KG1 (cell line): ENCODE results near the gene LANCL3.
"Not testable (repeated sequence)": the region's sequence is repeated elsewhere in the genome, so short reads cannot be mapped to it uniquely, and the experiment has no call there.

Source experiments
- DNase-seq: peaks from one replicate; lab custom pipeline; 2025; lab: John Stamatoyannopoulos, UW

LANCL3 gene

DNA sequence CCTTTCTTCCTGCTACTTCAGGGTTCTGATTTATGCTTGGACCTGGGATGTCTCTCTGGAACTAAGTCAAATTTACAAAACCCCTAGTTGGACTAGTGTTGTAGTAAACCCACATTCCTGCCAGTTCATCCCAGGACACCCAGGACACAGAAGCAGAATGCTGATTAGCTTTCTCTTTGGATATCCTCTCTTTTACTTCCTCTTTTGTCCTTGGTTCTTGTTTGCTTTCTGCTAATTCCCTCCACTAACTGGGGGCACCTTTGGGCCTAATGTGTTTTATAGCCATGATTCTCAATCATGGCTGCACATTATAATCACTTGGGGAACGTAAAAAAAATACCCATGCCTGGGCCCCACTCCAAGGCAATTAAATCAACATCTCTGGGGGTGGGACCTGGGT lies 42.5 kb downstream of the LANCL3 start:
- no peak for DNase-seq

DNA sequence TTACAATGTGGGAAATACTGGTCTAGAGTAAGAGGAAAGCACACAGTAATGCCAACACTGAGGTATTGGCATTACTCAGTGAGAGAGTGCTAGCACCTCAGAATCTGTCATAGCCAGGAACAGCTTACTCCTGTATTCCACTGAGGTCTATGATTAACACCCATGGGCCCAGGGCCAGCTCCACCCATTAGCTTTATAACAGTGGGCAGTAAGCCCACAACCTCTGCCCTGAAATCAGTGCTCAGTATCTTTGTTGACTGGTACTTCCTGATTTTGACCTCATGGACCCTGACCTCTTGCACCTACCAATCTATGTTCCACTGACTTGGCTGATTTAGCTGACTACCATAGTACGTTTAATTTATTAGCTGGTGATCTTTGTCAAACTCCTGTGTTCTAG lies 56.1 kb downstream of the LANCL3 start:
- no peak for DNase-seq

GRCh38 chrX:37638047-37638446 lies 66.6 kb downstream of the LANCL3 start:
- DNase-seq: no peak

GRCh38 chrX:37640142-37640541 lies 68.7 kb downstream of the LANCL3 start:
- no peak for DNase-seq

- no peak for DNase-seq
Observed at GRCh38 chrX:37641859-37642258, 70.4 kb downstream of the LANCL3 start.

DNA sequence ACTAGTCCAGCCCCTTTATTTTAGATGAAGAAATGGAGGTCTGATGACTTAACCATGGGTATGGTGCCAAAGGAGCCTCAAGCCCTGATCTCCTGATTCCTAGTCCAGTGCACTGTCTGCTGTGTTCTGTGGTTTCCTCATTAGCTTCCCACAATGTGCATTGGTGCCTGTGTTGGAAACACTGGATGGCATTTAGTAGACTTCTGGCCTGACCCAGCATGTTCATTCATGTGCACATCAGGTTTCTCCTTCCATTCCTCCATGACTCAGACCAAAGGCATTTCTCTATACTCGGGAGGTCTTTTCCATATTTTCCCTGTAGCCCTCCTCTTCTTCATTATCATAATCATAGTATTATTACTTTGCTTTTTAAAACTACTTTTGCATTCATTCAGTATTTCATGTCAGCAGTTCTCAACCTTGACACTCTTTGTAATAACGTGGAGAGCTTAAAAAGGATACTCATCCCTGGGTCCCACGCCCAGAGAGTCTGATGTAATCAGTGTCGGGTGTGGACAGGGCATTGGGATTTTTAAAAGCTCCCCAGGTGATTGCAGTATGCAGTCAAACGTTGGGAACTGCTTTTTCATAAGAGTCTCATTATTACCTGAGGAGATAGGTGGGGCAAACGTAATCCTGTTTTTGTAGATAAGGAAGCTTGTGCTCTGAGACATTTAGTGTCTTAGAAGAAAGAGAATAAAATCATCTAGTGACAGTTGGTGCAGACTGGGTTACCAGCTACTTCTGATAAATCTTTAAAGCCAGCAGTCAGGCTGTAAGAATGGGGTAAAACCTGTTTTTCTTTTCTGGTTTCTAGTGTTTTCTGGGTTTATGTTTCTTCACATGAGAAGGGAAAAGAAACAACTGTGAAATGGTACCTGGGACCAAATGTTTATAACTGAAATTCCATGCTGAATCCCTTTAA lies 73.2 kb downstream of the LANCL3 start:
- DNase-seq: no peak

DNA sequence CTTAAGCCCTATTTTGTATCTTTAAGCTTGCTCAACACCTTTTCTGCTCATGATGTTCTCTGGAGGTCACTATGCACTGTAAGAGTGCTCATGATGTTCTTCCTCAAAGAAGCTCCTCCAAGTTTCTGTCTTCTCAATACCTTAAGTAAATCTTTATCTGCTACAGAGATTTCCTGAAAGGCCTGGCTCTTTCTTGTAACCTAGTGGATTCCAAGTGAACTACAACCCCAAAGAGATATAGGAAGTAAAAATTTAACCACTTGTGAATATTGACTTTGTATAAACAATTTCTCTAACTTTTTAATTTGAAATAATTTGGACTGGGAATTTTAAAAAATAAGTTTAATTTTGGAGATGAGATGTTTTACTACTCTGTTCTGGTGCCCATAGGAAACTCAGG lies 74.8 kb downstream of the LANCL3 start:
- DNase-seq: no peak

GRCh38 chrX:37650879-37651278 lies 79.4 kb downstream of the LANCL3 start:
- not testable (repeated sequence) for DNase-seq

GRCh38 chrX:37651921-37652452 lies 80.5 kb downstream of the LANCL3 start:
- no peak for DNase-seq

- no peak for DNase-seq
Observed at GRCh38 chrX:37652589-37653231, 81.2 kb downstream of the LANCL3 start.

GRCh38 chrX:37653397-37654085 lies 82.1 kb downstream of the LANCL3 start:
- no peak for DNase-seq

- DNase-seq: no peak
Observed at GRCh38 chrX:37658343-37659030, 87.0 kb downstream of the LANCL3 start.

DNA sequence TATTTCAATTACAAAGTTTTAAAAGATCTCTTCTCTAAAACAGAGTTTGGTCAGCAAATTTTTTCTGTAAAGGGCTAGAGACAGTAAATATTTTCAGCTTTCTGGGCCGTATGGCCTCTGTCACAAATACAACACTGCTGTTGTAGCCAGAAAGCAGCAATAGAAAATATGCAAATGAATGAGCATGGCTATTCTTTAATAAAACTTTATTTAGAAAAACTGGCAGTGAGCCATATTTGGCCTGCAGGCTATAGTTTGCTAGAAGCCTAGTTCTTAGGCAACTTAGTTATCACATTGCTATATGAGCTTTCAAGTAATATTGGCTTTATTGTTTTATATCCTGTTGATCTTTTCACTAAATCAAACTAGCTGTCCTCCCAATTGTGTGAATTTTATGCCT lies 87.6 kb downstream of the LANCL3 start:
- DNase-seq: no peak

DNA sequence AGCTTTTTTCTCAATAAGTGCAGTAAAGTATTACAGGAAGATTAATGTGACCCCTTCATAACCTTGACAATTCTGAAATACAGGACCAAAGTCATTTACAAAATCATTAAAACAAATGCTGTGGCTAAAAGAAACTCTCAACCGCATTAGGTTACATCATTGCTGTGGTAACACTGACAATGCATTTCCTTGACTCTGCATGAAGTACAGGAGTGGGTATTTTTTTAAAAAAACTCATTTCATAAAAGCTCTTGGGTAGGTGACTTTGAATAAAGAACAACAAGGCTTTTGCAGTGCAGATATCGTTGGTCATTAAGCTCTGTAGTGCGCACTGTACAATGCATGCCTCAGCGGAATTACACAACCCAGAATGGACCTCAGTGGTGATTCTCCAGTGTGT lies 90.7 kb downstream of the LANCL3 start:
- no peak for DNase-seq

DNA sequence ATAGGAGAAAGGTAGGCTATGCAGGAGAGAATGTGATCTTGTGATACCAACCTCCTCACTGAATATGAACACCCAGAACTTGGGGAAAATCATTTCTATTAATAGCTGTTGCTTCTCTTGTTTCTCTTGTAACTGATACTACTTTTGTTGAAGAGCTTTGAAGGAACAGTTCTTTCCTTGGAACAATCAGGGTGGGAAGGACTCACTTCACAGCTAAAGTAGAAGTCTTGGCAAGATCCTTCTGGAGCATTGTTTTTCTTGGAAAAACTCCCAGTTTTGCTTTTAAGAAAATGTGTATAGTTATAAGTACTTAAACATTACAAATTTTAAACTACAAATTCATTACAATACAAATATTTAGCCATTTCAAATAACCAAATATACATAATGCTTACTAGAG lies 95.1 kb downstream of the LANCL3 start:
- no peak for DNase-seq

DNA sequence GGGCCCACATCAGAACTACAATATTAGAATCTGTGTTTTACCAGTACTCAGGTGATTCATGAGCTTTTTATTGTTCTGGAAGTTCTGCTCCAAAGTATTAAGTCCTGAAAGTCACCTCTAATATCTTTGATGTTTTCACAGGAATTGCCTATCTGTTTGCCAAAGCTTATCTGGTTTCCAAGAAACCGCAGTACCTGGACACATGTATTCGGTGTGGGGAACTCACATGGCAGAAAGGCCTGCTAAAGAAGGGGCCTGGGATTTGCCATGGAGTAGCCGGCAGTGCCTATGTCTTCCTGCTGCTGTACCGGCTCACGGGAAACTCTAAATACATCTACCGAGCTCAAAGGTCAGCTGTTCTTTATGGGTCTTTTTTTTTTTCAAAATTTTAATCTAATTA lies 95.7 kb downstream of the LANCL3 start:
- no peak for DNase-seq

- no peak for DNase-seq
Observed at GRCh38 chrX:37672563-37672962, 101.1 kb downstream of the LANCL3 start.

DNA sequence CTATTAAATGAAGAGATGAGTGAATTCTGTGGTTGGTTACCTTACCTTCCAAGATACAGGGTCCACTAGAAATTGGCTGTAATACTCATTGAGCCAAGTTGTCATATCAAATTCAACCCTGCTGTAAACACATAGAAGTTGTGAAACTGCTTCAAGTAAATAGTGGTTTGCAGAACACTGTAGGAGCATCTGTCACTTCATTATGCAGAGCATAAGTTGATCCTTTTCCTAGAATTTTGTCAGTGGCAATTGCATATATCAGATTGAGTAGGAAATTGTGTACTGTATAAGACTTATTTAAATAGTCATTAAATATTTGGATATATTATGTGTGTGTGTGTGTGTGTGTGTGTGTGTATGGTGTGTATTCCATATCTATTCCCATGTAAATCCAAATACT lies 105.3 kb downstream of the LANCL3 start:
- no peak for DNase-seq

- DNase-seq: no peak
Observed at GRCh38 chrX:37677243-37677642, 105.8 kb downstream of the LANCL3 start.

DNA sequence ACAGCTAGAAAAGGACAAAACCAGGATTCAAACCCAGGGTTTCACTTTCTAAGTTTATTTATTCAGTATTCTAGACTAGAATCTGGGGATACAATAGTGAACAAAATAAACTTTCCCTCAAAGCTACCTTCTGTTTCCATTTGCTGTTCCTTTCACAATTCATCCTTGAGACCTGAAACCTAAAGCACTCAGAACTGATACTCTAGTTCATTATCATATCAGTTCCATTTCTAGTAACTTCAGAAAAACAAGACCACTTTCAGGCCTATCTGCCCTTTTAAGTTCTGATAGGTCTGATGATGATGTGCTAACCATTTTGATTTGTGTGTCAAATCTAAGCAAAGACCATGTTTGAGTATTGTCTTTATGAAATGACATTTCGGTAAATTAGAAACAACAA lies 106.3 kb downstream of the LANCL3 start:
- DNase-seq: no peak

- DNase-seq: no peak
Observed at GRCh38 chrX:37678574-37678973, 107.1 kb downstream of the LANCL3 start.

DNA sequence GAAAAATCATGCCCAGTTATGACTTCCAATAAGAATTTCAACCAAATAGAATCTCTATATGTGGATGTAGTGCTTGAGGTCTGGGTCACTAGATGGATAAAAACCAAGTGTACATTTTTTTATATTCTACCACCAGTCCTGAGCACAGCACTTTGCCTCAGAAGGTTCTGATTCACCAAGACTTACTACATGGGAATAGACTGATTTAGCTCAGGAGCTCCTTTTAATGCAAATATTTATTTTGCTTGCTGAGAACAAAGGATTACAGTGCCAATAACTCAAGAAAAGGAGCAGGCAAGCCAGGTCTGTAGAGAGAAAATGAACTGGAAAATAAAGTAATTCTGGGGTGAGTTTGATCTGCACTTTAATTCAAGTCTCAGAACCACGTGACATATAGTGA lies 107.8 kb downstream of the LANCL3 start:
- no peak for DNase-seq
